ENCODE measurements around the gene HDAC11. TPM values are rescaled to one million over a fixed set of nuclear protein-coding genes. Genes with fewer than 3 reads are reported as not detected.
"Not testable (repeated sequence)": the region's sequence is repeated elsewhere in the genome, so short reads cannot be mapped to it uniquely, and the experiment has no call there.

The HDAC11 gene, protein sequence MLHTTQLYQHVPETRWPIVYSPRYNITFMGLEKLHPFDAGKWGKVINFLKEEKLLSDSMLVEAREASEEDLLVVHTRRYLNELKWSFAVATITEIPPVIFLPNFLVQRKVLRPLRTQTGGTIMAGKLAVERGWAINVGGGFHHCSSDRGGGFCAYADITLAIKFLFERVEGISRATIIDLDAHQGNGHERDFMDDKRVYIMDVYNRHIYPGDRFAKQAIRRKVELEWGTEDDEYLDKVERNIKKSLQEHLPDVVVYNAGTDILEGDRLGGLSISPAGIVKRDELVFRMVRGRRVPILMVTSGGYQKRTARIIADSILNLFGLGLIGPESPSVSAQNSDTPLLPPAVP
- 1.5 and 2.1 TPM in 2 replicates for total RNA-seq

GRCh38 chr3:13479582-13480339, at the start of gene HDAC11:
TSS of gene HDAC11 (plus strand) at chr3:13480306. CDS start at chr3:13480348, 42 bp downstream.
- intact Hi-C loops (cut with micrococcal nuclease), result loop anchor here (1.0 to 2.0 kb wide), 3 partner anchors 27 to 65 kb away; partner anchors contain the start of gene NUP210
- H3K27me3 Mint-ChIP-seq, result peaks cover 10% of the 10 kb centered on the region
- H3K27ac Mint-ChIP-seq, result peak within 1 kb of the TSS; percentile 88
- peak within 1 kb of the TSS; percentile 91 for H3K4me3 Mint-ChIP-seq
- DNase-seq, result peak; percentile 100
- no peaks in the 10 kb centered on the region for H3K36me3 Mint-ChIP-seq (ENCODE audit: low read depth)
- peaks cover 8% of the 10 kb centered on the region for H3K4me1 Mint-ChIP-seq
- H3K9me3 Mint-ChIP-seq, result no peaks in the 10 kb centered on the region

DNA sequence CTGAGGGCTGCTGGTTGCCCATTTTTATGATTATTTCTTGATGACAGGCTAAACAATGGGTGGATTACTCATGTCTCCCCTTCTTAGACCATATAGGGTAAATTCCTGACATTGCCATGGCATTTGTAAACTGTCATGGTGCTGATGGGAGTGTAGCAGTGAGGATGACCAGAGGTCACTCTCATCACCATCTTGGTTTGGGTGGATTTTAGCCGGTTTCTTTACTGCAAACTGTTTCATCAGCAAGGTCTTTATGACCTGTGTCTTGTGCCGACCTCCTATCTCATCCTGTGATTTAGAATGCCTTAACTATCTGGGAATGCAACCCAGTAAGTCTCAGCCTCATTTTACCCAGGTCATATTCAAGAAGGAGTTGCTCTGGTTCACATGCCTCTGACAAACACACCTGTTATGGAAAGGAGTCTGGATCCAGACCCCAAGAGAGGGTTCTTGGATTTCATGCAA, 49.7 kb upstream of the HDAC11 start:
- H3K4me1 Mint-ChIP-seq, result peaks cover 16% of the 10 kb centered on the region
- H3K4me3 Mint-ChIP-seq; H3K9me3 Mint-ChIP-seq; intact Hi-C loops (cut with micrococcal nuclease); H3K36me3 Mint-ChIP-seq (ENCODE audit: low read depth); DNase-seq; H3K27me3 Mint-ChIP-seq; H3K27ac Mint-ChIP-seq: not testable (repeated sequence)

- H3K9me3 Mint-ChIP-seq, result peaks cover 3% of the 10 kb centered on the region
- H3K27ac Mint-ChIP-seq, result no peak overlapping the region
- no peak for DNase-seq
- H3K36me3 Mint-ChIP-seq (ENCODE audit: low read depth), result no peaks in the 10 kb centered on the region
- no peak overlapping the region for H3K4me3 Mint-ChIP-seq
- H3K4me1 Mint-ChIP-seq, result peaks cover 11% of the 10 kb centered on the region
- peaks cover 15% of the 10 kb centered on the region for H3K27me3 Mint-ChIP-seq
- intact Hi-C loops (cut with micrococcal nuclease), result no loop called here
These were observed 48.0 kb upstream of the HDAC11 start for GRCh38 chr3:13432093-13432492.

DNA sequence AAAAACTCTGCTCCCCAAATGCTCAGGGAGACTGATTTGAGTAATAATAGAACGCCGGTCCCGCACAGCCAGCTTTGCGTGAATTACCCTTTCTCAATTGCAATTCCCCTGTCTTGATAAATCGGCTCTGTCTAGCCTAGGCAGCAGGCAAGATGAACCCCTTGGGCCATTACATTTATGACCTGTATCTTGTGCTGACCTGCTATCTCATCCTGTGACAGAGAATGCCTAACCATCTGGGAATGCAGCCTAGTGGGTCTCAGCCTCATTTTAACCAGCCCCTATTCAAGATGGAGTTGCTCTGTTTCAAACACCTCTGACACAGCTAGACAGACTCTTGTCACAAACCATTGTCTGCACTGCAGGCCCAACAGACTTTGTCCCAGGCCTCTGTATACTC, 46.2 kb upstream of the HDAC11 start:
- Mint-ChIP-seq H3K4me1 (peaks cover 4% of the 10 kb centered on the region), H3K36me3 (ENCODE audit: low read depth) (no peaks in the 10 kb centered on the region), H3K4me3 (no peak overlapping the region), H3K27me3 (peaks cover 17% of the 10 kb centered on the region), H3K27ac (no peak overlapping the region), H3K9me3 (peaks cover 3% of the 10 kb centered on the region)
- intact Hi-C loops (cut with micrococcal nuclease), result no loop called here
- DNase-seq, result no peak

DNA sequence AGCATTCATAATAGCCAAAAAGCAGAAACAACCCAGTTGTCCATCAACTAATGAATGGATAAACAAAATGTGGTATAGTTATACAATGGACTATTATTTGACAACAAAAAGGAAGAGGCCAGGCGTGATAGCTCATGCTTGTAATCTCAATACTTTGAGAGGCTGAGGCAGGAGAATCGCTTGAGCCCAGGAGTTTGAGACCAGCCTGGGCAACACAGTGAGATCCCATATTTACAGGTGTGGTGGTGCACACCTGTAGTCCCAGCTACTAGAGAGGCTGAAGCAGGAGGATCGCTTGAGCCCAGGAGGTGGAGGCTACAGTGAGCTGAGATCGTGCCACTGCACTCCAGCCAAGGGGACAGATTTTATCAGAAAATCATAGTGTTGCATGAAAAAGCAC, 43.9 kb upstream of the HDAC11 start:
- H3K4me3 Mint-ChIP-seq; intact Hi-C loops (cut with micrococcal nuclease); H3K9me3 Mint-ChIP-seq; DNase-seq; H3K36me3 Mint-ChIP-seq (ENCODE audit: low read depth); H3K4me1 Mint-ChIP-seq; H3K27ac Mint-ChIP-seq: not testable (repeated sequence)
- peaks cover 20% of the 10 kb centered on the region for H3K27me3 Mint-ChIP-seq

- H3K27ac Mint-ChIP-seq, result no peak overlapping the region
- no peaks in the 10 kb centered on the region for H3K9me3 Mint-ChIP-seq
- intact Hi-C loops (cut with micrococcal nuclease), result no loop called here
- no peaks in the 10 kb centered on the region for H3K36me3 Mint-ChIP-seq (ENCODE audit: low read depth)
- peaks cover 17% of the 10 kb centered on the region for H3K27me3 Mint-ChIP-seq
- H3K4me3 Mint-ChIP-seq, result no peak overlapping the region
- H3K4me1 Mint-ChIP-seq, result peaks cover 3% of the 10 kb centered on the region
- no peak for DNase-seq
These were observed 39.8 kb upstream of the HDAC11 start for GRCh38 chr3:13440204-13440817.

GRCh38 chr3:13442882-13443281, 37.2 kb upstream of the HDAC11 start:
- H3K27me3 Mint-ChIP-seq; intact Hi-C loops (cut with micrococcal nuclease); H3K9me3 Mint-ChIP-seq; H3K4me1 Mint-ChIP-seq; H3K36me3 Mint-ChIP-seq (ENCODE audit: low read depth); H3K4me3 Mint-ChIP-seq; DNase-seq; H3K27ac Mint-ChIP-seq: not testable (repeated sequence)

GRCh38 chr3:13451301-13451673, 28.8 kb upstream of the HDAC11 start:
- Mint-ChIP-seq H3K27me3 (no peaks in the 10 kb centered on the region), H3K27ac (peak overlapping the region; percentile 95), H3K9me3 (no peaks in the 10 kb centered on the region), H3K4me1 (peaks cover 18% of the 10 kb centered on the region), H3K36me3 (ENCODE audit: low read depth) (no peaks in the 10 kb centered on the region), H3K4me3 (peak overlapping the region; percentile 95)
- no peak for DNase-seq
- intact Hi-C loops (cut with micrococcal nuclease), result loop anchor here (1.0 kb wide), 2 partner anchors 30 to 37 kb away; no protein-coding TSS in a partner anchor

DNA sequence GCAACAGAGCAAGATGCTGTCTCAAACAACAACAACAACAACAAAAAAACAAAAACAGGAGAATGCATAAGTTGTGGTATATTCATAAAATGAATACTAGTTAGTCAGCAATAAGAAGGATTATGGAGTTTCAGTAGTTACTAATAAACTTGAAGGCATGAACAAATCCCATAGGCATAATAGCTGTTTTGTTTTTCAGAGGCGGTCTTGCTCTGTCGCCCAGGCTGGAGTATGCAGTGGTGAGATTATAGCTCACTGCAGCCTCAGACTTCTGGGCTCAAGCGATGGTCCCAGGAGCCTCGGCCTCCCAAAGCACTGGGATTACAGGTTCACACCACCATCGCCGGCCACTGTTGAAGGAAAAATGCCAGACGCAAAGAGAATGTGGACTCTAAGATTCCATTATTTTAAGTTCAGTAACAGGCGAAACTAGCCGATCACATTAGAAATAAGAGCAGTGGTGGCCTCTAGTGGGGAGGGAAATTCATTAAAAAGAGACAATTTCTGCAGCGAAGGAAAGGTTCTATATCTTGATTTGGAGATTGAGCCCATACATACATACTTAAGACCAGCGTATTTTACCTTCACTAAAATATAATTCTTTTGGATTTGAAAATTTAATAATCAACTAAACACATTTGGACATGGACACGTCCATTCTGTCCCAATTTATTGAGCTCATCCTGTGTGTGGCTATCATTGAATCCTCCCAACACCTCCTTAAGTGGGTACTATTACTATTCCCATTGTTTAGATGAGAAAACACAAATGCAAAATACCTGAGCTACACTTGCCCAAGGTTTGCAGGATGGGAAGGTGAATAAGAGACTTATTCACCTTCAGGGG, 27.4 kb upstream of the HDAC11 start:
- no peaks in the 10 kb centered on the region for H3K27me3 Mint-ChIP-seq
- DNase-seq, result peak; percentile 85
- intact Hi-C loops (cut with micrococcal nuclease), result loop anchor here (1.0 to 2.0 kb wide), 4 partner anchors 28 to 360 kb away; partner anchors contain the start of gene HDAC11
- H3K4me1 Mint-ChIP-seq, result peaks cover 18% of the 10 kb centered on the region
- H3K36me3 Mint-ChIP-seq (ENCODE audit: low read depth), result no peaks in the 10 kb centered on the region
- peak overlapping the region; percentile 20 for H3K27ac Mint-ChIP-seq
- no peaks in the 10 kb centered on the region for H3K9me3 Mint-ChIP-seq
- peak overlapping the region; percentile 95 for H3K4me3 Mint-ChIP-seq

DNA sequence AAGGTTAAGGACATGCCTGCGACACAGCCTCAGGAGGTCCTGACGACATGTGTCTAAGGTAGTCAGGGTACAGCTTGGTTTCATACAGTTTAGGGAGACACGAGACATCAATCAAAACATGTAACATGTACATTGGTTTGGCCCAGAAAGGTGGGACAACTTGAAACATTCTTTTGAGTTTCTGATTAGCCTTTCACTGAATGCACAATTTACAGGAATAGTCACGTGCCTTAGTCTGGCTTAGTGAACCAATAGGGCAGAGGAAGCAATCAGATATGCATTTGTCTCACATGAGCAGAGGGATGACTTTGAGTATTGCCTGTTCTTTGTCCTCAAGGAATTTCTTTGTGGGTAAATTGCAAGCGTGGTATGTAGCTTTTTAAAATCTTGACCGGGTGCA, 24.5 kb upstream of the HDAC11 start:
- intact Hi-C loops (cut with micrococcal nuclease), result no loop called here
- Mint-ChIP-seq H3K9me3 (no peaks in the 10 kb centered on the region), H3K4me3 (no peak overlapping the region), H3K4me1 (peaks cover 16% of the 10 kb centered on the region), H3K27ac (no peak overlapping the region), H3K27me3 (peaks cover 3% of the 10 kb centered on the region), H3K36me3 (ENCODE audit: low read depth) (no peaks in the 10 kb centered on the region)
- no peak for DNase-seq

- Mint-ChIP-seq H3K27ac (no peak overlapping the region), H3K36me3 (ENCODE audit: low read depth) (no peaks in the 10 kb centered on the region), H3K4me3 (no peak overlapping the region), H3K9me3 (no peaks in the 10 kb centered on the region), H3K27me3 (peaks cover 6% of the 10 kb centered on the region), H3K4me1 (peaks cover 6% of the 10 kb centered on the region)
- intact Hi-C loops (cut with micrococcal nuclease), result no loop called here
- no peak for DNase-seq
These were observed 22.5 kb upstream of the HDAC11 start for GRCh38 chr3:13457593-13457992.

- H3K4me1 Mint-ChIP-seq, result peaks cover 4% of the 10 kb centered on the region
- H3K27me3 Mint-ChIP-seq, result peaks cover 9% of the 10 kb centered on the region
- H3K4me3 Mint-ChIP-seq, result no peak overlapping the region
- H3K9me3 Mint-ChIP-seq, result no peaks in the 10 kb centered on the region
- H3K27ac Mint-ChIP-seq, result no peak overlapping the region
- DNase-seq, result no peak
- H3K36me3 Mint-ChIP-seq (ENCODE audit: low read depth), result no peaks in the 10 kb centered on the region
- intact Hi-C loops (cut with micrococcal nuclease), result no loop called here
These were observed 20.3 kb upstream of the HDAC11 start for GRCh38 chr3:13459605-13460340.

GRCh38 chr3:13460341-13460736, 19.8 kb upstream of the HDAC11 start:
- intact Hi-C loops (cut with micrococcal nuclease), result no loop called here
- DNase-seq, result no peak
- peaks cover 12% of the 10 kb centered on the region for H3K27me3 Mint-ChIP-seq
- no peak overlapping the region for H3K4me3 Mint-ChIP-seq
- H3K36me3 Mint-ChIP-seq (ENCODE audit: low read depth), result no peaks in the 10 kb centered on the region
- no peak overlapping the region for H3K27ac Mint-ChIP-seq
- peaks cover 4% of the 10 kb centered on the region for H3K4me1 Mint-ChIP-seq
- H3K9me3 Mint-ChIP-seq, result no peaks in the 10 kb centered on the region
